Spleen (tissue), 11 donors: Measurements from ENCODE around the gene TRPM8. TPM values are rescaled to one million over a fixed set of nuclear protein-coding genes. Genes with fewer than 3 reads are reported as not detected.

ENCODE experiments used
- DNase-seq: peaks from one replicate; pipeline ENCODE4 v3.0.0-alpha.2; 2020
- H3K27ac ChIP-seq, 8 donors: fragments of 200-600 bp; sonication (generic) in 7 of 8; 1 replicate in 4 of 8; 2 replicates in 4 of 8; pipeline versions ENCODE4 v1.5.0 to v1.8.0; 2016 to 2021; ENCODE audit warnings: inconsistent platforms in 4 of 8, mild to moderate bottlenecking in 4 of 8, moderate library complexity in 1 of 8
- H3K27me3 ChIP-seq, 7 donors: fragments of 200-600 bp; sonication (generic) in 6 of 7; replicated peaks in 1 of 7; 1 replicate in 4 of 7; 2 replicates in 3 of 7; pipeline versions ENCODE4 v1.5.0 to v1.8.0; 2016 to 2021; ENCODE audit warnings: inconsistent platforms in 3 of 7, mild to moderate bottlenecking in 1 of 7
- H3K36me3 ChIP-seq, 6 donors: fragments of 200-600 bp; sonication (generic) in 5 of 6; 1 replicate in 4 of 6; 2 replicates in 2 of 6; pipeline versions ENCODE4 v1.5.0 to v1.8.0; 2016 to 2021; ENCODE audit warnings: inconsistent platforms in 2 of 6
- H3K4me1 ChIP-seq, 6 donors: fragments of 200-600 bp; sonication (generic) in 5 of 6; 1 replicate in 3 of 6; 2 replicates in 3 of 6; pipeline versions ENCODE4 v1.5.0 to v1.8.0; 2016 to 2021; ENCODE audit warnings: inconsistent platforms in 3 of 6
- H3K4me3 ChIP-seq, 8 donors: fragments of 200-600 bp; sonication (generic) in 7 of 8; 1 replicate in 4 of 8; 2 replicates in 4 of 8; pipeline versions ENCODE4 v1.5.0 to v1.8.0; 2016 to 2021; ENCODE audit warnings: inconsistent platforms in 4 of 8, mild to moderate bottlenecking in 4 of 8, moderate library complexity in 2 of 8
- H3K9me3 ChIP-seq, 8 donors: fragments of 200-600 bp; sonication (generic) in 7 of 8; 1 replicate in 4 of 8; 2 replicates in 4 of 8; pipeline versions ENCODE4 v1.5.0 to v1.8.0; 2016 to 2021; ENCODE audit warnings: inconsistent platforms in 4 of 8
- CTCF ChIP-seq, 11 experiments: fragments of 200-600 bp in 7 of 11; fragments of 450-650 bp in 4 of 11; sonication (generic) in 4 of 11; IDR thresholded peaks in 8 of 11; conservative IDR thresholded peaks in 3 of 11; 1 replicate in 7 of 11; 2 replicates in 4 of 11; pipeline versions ENCODE4 v1.4.0 to v1.8.0; 2016 to 2021; ENCODE audit warnings: antibody characterized with exemption in 11 of 11, inconsistent platforms in 4 of 11, mild to moderate bottlenecking in 1 of 11
- POLR2A ChIP-seq, 3 donors: fragments of 450-650 bp; IDR thresholded peaks; one replicate each; pipeline ENCODE4 v1.5.1; 2017; ENCODE audit warnings: antibody characterized with exemption in 3 of 3, mild to moderate bottlenecking in 1 of 3
- POLR2AphosphoS5 ChIP-seq, 3 donors: sonication (generic); formaldehyde crosslinking; IDR thresholded peaks; one replicate each; pipeline ENCODE4 v1.5.1; 2017; ENCODE audit warnings: antibody characterized with exemption in 3 of 3
- WGBS, 5 donors: extraction: QIAGEN DNeasy Blood & Tissue Kit in 3 of 5; methylation state at CpG; one replicate each; pipeline versions ENCODE4 v1.1.5 to v1.1.7; 2013 to 2018; 5-methylcytosine and 5-hydroxymethylcytosine counted together
- intact Hi-C: fragments of 100-400 bp; cut with DNase I; formaldehyde crosslinking; loops from one replicate; pipeline ENCODE4 v1.15.0; 2023; ENCODE audit warnings: low total_unique reads
- polyA plus RNA-seq, 3 donors: library from polyadenylated mRNA; stranded (reverse); fragments of 200-250 nt; gene quantifications; one replicate each; pipeline ENCODE4 v1.2.1, GENCODE V29; 2013
- total RNA-seq, 7 donors: library from RNA; depleted of rRNA in 3 of 7; stranded (reverse); fragments of >200 nt in 3 of 7; fragmentation: NEBNext Ultra II Directional in 4 of 7; extraction: Animal tissue kit (Norgen Biotek cat#: 25700) in 4 of 7; gene quantifications; one replicate each; pipeline versions ENCODE4 v1.1.0 to v1.2.1, GENCODE V29; 2016 to 2021
- donor health status: healthy with polysubstance abuse.
- donor health status: DM: no; HTN: no; CAD: no; lungs with moderate emphysema.
- donor health status: DM: no; HTN: no; CAD: no.
- donor health status: Bipolar disorder and iron deficiency.
- donor health status: healthy.
- donor health status: DM: no; HTN: no; CAD: no.
- donor health status: DM: yes; HTN: yes; CAD: no.

The TRPM8 gene
- total and polyA plus RNA-seq, 10 donors: 0.02 to 0.06 TPM; not detected in 8

DNA sequence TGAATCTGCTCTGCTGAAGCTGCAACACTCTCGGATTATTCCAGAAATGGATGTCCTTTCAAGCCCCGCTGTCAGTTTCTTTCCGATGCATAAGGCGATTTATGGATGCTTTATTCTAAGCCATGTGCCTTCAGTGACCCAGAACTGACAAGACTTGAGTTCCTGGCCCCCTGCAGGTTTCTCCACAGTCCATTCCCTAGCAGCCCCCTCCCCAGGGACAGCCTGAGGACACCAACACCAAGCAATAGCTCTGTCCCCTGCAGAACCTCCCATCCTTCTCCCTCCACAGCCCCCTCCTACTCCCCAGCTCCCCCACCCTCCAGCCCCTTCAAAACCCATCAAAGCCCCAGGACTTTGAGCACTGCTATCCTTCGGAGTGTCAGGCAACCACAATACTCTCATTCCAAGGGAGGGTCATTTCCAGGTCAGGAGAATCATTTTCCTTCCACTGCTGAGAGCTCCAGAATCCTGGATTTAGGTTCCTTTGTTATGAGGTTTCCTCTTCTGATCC is 108.8 kb downstream of the TRPM8 start:
- Histone ChIP-seq H3K4me1 (peaks cover 0 to 29% (median 20%) of the 10 kb centered on the region in 6 donors), H3K27ac (peak overlapping the region in 5 of 8 donors; percentile 27 to 72 (median 53)), H3K27me3 (peaks cover 0 to 22% (median 0%) of the 10 kb centered on the region in 7 donors), H3K36me3 (no peaks in the 10 kb centered on the region), H3K4me3 (peak overlapping the region in 5 of 8 donors; percentile 3 to 59 (median 18)), H3K9me3 (peaks cover 0 to 15% (median 0%) of the 10 kb centered on the region in 8 donors)
- no peak for DNase-seq
- TF ChIP-seq CTCF (IDR thresholded peaks at IDR 0.05 in 8 of 11, conservative IDR thresholded peaks at IDR 0.05 in 3 of 11) (no peak), POLR2AphosphoS5 (IDR thresholded peaks at IDR 0.05) (no peak), POLR2A (IDR thresholded peaks at IDR 0.05) (no peak)
- intact Hi-C loops: no loop called here
- WGBS, 5 donors: 33 to 48% (median 37%) methylated on average over 5 of the region's 5 CpGs

DNA sequence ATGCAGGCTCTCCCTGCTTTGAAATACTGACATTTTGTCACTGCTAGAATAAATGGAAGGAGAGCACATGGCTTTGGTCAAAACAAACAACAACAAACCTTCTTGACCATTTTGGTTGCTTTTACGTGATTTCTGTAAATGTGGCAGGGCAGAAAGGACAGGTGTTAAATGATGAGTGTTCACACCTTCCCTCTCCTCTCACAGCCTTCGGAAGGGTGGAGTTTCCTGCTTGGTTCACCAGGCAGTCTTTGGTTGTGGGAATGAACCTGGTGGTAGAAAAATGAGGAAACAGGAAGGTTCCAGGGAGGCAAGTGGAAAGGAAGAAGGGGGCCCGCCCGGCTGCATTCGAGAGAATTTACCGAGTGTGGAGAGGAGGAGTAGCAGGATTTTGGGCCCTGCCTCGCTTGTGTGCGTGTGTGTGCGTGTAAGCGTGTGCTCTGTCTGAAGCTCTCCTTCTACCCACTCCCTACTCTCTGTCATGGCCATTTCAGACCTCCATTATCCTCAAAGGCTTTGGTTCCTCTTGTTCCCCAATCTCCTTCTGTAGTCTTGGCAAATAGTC is 109.6 kb downstream of the TRPM8 start:
- Histone ChIP-seq H3K4me1 (peaks cover 0 to 31% (median 20%) of the 10 kb centered on the region in 6 donors), H3K9me3 (peaks cover 0 to 15% (median 0%) of the 10 kb centered on the region in 8 donors), H3K36me3 (no peaks in the 10 kb centered on the region), H3K27me3 (peaks cover 0 to 26% (median 0%) of the 10 kb centered on the region in 7 donors), H3K27ac (peak overlapping the region in 3 of 8 donors; percentile 53 to 72 (median 59)), H3K4me3 (no peak overlapping the region)
- 71 to 80% (median 73%) methylated on average over 10 of the region's 10 CpGs for WGBS, 5 donors
- intact Hi-C loops: no loop called here
- DNase-seq: no peak
- no peak for TF ChIP-seq CTCF (IDR thresholded peaks at IDR 0.05 in 8 of 11, conservative IDR thresholded peaks at IDR 0.05 in 3 of 11)
- TF ChIP-seq POLR2A (IDR thresholded peaks at IDR 0.05): no peak
- TF ChIP-seq POLR2AphosphoS5 (IDR thresholded peaks at IDR 0.05): peak in 1 of 3 donors; percentile 18

- no peak for TF ChIP-seq POLR2A (IDR thresholded peaks at IDR 0.05)
- no peak for TF ChIP-seq CTCF (IDR thresholded peaks at IDR 0.05 in 8 of 11, conservative IDR thresholded peaks at IDR 0.05 in 3 of 11)
- TF ChIP-seq POLR2AphosphoS5 (IDR thresholded peaks at IDR 0.05): no peak
- H3K4me1 ChIP-seq: peaks cover 0 to 33% (median 20%) of the 10 kb centered on the region in 6 donors
- H3K4me3 ChIP-seq: no peak overlapping the region
- intact Hi-C loops: no loop called here
- DNase-seq: no peak
- H3K27me3 ChIP-seq: peaks cover 0 to 26% (median 0%) of the 10 kb centered on the region in 7 donors
- WGBS, 5 donors: 59 to 86% (median 79%) methylated on average over 1 of the region's 1 CpG
- H3K36me3 ChIP-seq: no peaks in the 10 kb centered on the region
- H3K27ac ChIP-seq: peak overlapping the region in 2 of 8 donors; percentile 59 to 72
- H3K9me3 ChIP-seq: peaks cover 0 to 13% (median under 1%) of the 10 kb centered on the region in 8 donors
Measured at GRCh38 chr2:234027641-234028040, 110.5 kb downstream of the TRPM8 start.

GRCh38 chr2:234029150-234029733 is 112.1 kb downstream of the TRPM8 start:
- Histone ChIP-seq H3K27me3 (peaks cover 0 to 26% (median 0%) of the 10 kb centered on the region in 7 donors), H3K36me3 (no peaks in the 10 kb centered on the region), H3K27ac (no peak overlapping the region), H3K9me3 (peaks cover 0 to 16% (median 14%) of the 10 kb centered on the region in 8 donors), H3K4me3 (no peak overlapping the region), H3K4me1 (peaks cover 0 to 33% (median 20%) of the 10 kb centered on the region in 6 donors)
- intact Hi-C loops: no loop called here
- 84 to 92% (median 87%) methylated on average over 4 of the region's 4 CpGs for WGBS, 5 donors
- no peak for DNase-seq
- TF ChIP-seq POLR2AphosphoS5 (IDR thresholded peaks at IDR 0.05) (no peak), CTCF (IDR thresholded peaks at IDR 0.05 in 8 of 11, conservative IDR thresholded peaks at IDR 0.05 in 3 of 11) (no peak), POLR2A (IDR thresholded peaks at IDR 0.05) (no peak)
